Natural killer cell treated with Interleukin-12 subunit alpha and Interleukin-12 subunit beta and Interleukin-15 and Interleukin-18, amount 100 ng/mL, for 72 hours (primary cell): Measurements from ENCODE around the gene TNP1. TPM values are rescaled to one million over a fixed set of nuclear protein-coding genes. Genes with fewer than 3 reads are reported as not detected.
A peak's percentile ranks its signal among the peaks of the same experiment; 100 is the strongest.

Experiments
- ATAC-seq, 2 donors: fragments of 150-1000 bp; cut with Tn5 transposase in 1 of 2; sonication (Bioruptor Pico), chemical (Tn5 transposase) in 1 of 2; 2 replicates each; pipeline ENCODE4 v1.10.0; 2021
- DNase-seq: peaks from one replicate; pipeline ENCODE4 v3.0.0; 2022; ENCODE audit warnings: low spot score
- H3K27ac Mint-ChIP-seq, 2 donors: 1 replicate in 1 of 2; 2 replicates in 1 of 2; pipeline ENCODE4 v1.8.0; 2022; ENCODE audit warnings: mixed read lengths in 2 of 2, mild to moderate bottlenecking in 1 of 2, moderate library complexity in 1 of 2
- H3K27me3 Mint-ChIP-seq, 2 donors: 1 replicate in 1 of 2; 2 replicates in 1 of 2; pipeline ENCODE4 v1.8.0; 2022; ENCODE audit warnings: mixed read lengths in 2 of 2
- H3K36me3 Mint-ChIP-seq: one replicate; pipeline ENCODE4 v1.8.0; 2022; ENCODE audit warnings: mixed read lengths
- H3K4me1 Mint-ChIP-seq, 2 donors: 1 replicate in 1 of 2; 2 replicates in 1 of 2; pipeline ENCODE4 v1.8.0; 2022; ENCODE audit warnings: low read depth in 2 of 2, mixed read lengths in 2 of 2, mild to moderate bottlenecking in 1 of 2
- H3K4me3 Mint-ChIP-seq: one replicate; pipeline ENCODE4 v1.8.0; 2022; ENCODE audit warnings: mixed read lengths
- H3K9me3 Mint-ChIP-seq: 2 replicates; pipeline ENCODE4 v1.8.0; 2022; ENCODE audit warnings: mixed read lengths
- total RNA-seq, 2 donors: library from RNA; stranded (reverse); gene quantifications; one replicate each; pipeline ENCODE4 v1.2.3, GENCODE V29; 2022

The TNP1 gene
- total RNA-seq, 2 donors from 2014 or later, result not detected

DNA sequence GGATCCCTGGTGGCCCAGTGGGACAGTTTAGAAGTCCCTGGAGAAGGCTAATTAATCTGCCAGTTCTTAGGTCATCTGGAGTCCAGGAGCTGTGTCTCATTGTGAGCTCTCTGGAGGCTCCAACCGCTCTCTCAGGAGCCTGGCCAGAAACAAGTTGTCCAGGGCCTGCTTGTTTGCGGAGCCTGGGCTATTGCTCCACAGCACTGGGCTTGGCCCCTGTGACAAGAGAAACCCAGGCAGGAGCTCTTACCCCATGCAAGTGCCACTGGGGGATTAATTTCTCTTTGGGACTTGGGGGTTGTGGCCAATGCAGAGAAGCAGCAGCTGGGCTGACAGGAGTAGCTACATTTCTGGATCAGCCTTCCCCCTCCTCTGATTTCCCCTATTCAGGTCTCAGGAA lies 24.5 kb upstream of the TNP1 start:
- DNase-seq (no peak), ATAC-seq (no peak)
- Mint-ChIP-seq H3K27ac (peak overlapping the region in 1 of 2 donors; percentile 83), H3K9me3 (no peaks in the 10 kb centered on the region), H3K27me3 (no peaks in the 10 kb centered on the region), H3K4me3 (no peak overlapping the region), H3K36me3 (no peaks in the 10 kb centered on the region), H3K4me1 (peaks cover 11 to 17% of the 10 kb centered on the region in 2 donors)

DNA sequence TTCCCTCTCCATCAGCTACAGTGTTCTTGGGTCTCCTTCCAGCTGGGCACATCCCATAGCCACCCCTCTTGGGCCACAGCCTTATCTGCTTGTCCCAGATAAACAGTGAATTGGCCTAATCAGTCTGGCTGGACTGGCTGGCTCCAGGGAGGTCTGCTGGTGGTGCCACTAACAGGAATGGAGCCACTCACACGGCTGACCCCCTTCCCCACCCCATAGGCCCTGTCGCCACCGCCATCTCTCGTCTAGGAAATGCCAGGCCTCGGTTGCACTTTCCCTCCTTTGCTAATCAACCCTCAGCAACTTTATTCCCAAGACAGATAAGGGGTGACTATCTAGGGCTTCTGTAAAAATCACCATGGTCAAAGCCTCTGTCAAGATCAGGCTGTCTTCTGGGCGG lies 23.0 kb upstream of the TNP1 start:
- Mint-ChIP-seq H3K27ac (peak overlapping the region in 1 of 2 donors; percentile 31), H3K36me3 (no peaks in the 10 kb centered on the region), H3K9me3 (no peaks in the 10 kb centered on the region), H3K4me1 (peaks cover 19 to 22% of the 10 kb centered on the region in 2 donors), H3K4me3 (no peak overlapping the region), H3K27me3 (no peaks in the 10 kb centered on the region)
- ATAC-seq (no peak), DNase-seq (no peak)

DNA sequence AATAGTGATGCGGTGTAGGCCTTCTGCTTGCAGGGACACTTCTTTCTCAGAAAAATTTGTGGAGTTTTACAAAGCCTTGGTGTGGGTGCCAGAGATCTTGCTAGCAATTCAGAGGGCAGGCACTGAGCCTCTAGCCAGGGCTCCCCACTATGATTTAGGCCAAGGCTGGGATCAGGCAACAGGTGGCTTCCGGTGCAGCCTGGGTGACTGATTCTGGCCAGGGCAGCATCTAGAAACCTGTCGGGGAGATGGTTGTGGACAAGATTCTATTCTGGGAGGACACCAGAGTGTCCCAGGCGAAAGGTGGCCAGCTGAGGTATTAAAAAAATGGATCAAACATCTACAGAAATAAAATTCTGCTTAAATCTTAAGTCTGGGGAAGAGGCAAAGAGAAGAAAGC lies 21.5 kb upstream of the TNP1 start:
- H3K4me1 Mint-ChIP-seq, result peaks cover 19 to 22% of the 10 kb centered on the region in 2 donors
- H3K27ac Mint-ChIP-seq, result peak overlapping the region; percentile 69 to 80
- no peak for DNase-seq
- no peaks in the 10 kb centered on the region for H3K9me3 Mint-ChIP-seq
- no peaks in the 10 kb centered on the region for H3K27me3 Mint-ChIP-seq
- H3K4me3 Mint-ChIP-seq, result no peak overlapping the region
- ATAC-seq, result no peak
- H3K36me3 Mint-ChIP-seq, result no peaks in the 10 kb centered on the region

- no peak for DNase-seq
- peak; percentile 85 to 87 for ATAC-seq
- H3K9me3 Mint-ChIP-seq, result no peaks in the 10 kb centered on the region
- no peaks in the 10 kb centered on the region for H3K36me3 Mint-ChIP-seq
- H3K27me3 Mint-ChIP-seq, result no peaks in the 10 kb centered on the region
- peak overlapping the region; percentile 69 to 80 for H3K27ac Mint-ChIP-seq
- peak overlapping the region; percentile 79 for H3K4me3 Mint-ChIP-seq
- peaks cover 19 to 22% of the 10 kb centered on the region in 2 donors for H3K4me1 Mint-ChIP-seq
Measured at GRCh38 chr2:216880509-216881184, 20.8 kb upstream of the TNP1 start.

DNA sequence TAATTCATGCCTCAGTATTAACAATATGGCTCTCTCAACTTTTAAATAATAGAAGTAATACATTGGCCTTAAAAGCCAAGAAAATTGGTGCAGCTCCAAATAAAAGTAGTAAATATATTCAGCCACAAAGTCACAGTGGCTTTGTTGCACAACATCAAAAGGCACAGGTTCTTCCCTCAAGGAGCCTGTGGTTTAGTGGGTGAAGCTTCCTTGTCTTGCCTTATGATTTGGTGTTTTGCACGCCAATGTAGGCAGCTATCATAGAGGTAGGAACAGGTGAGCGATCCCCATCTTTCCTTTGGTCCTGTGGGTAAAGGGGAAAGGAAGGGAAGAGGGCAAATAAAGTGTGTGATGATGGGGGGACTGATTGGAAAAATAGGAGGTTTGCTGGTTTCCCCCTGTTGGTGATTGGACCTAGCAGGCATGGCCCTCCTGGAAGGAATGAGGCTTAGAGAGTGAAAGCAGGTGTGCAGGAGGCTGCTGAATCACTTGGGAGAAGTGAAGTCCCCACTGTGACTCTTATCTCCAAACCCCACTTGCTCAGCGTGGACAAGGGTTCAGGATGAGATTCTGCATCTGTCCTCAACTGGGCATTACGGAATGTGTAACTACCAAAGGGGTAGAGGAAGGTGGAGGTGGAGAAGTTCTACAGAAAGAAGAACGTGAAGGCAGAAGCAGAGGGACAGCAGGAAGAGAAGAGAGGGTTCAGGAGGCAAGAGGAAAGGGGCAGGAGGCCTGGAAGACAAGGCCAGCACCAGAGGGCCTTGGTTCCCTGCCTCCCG lies 20.1 kb upstream of the TNP1 start:
- Mint-ChIP-seq H3K36me3 (no peaks in the 10 kb centered on the region), H3K4me1 (peaks cover 19 to 22% of the 10 kb centered on the region in 2 donors), H3K27ac (peak overlapping the region; percentile 69 to 80), H3K27me3 (peaks cover 0 to 2% of the 10 kb centered on the region in 2 donors), H3K4me3 (peak overlapping the region; percentile 79), H3K9me3 (no peaks in the 10 kb centered on the region)
- DNase-seq, result no peak
- ATAC-seq, result no peak

GRCh38 chr2:216878072-216878471 lies 18.2 kb upstream of the TNP1 start:
- ATAC-seq (no peak), DNase-seq (no peak)
- Mint-ChIP-seq H3K27ac (no peak overlapping the region), H3K4me3 (no peak overlapping the region), H3K4me1 (peaks cover 19 to 22% of the 10 kb centered on the region in 2 donors), H3K27me3 (peaks cover 0 to 2% of the 10 kb centered on the region in 2 donors), H3K36me3 (no peaks in the 10 kb centered on the region), H3K9me3 (no peaks in the 10 kb centered on the region)

GRCh38 chr2:216877085-216877484 lies 17.2 kb upstream of the TNP1 start:
- Mint-ChIP-seq H3K4me1 (peaks cover 19 to 22% of the 10 kb centered on the region in 2 donors), H3K4me3 (no peak overlapping the region), H3K36me3 (no peaks in the 10 kb centered on the region), H3K27me3 (peaks cover 0 to 2% of the 10 kb centered on the region in 2 donors), H3K9me3 (no peaks in the 10 kb centered on the region), H3K27ac (no peak overlapping the region)
- ATAC-seq, result no peak
- no peak for DNase-seq

GRCh38 chr2:216875862-216876261 lies 16.0 kb upstream of the TNP1 start:
- Mint-ChIP-seq H3K27ac (no peak overlapping the region), H3K36me3 (no peaks in the 10 kb centered on the region), H3K4me3 (no peak overlapping the region), H3K9me3 (no peaks in the 10 kb centered on the region), H3K27me3 (peaks cover 0 to 2% of the 10 kb centered on the region in 2 donors), H3K4me1 (peaks cover 14 to 19% of the 10 kb centered on the region in 2 donors)
- DNase-seq (no peak), ATAC-seq (no peak)

DNA sequence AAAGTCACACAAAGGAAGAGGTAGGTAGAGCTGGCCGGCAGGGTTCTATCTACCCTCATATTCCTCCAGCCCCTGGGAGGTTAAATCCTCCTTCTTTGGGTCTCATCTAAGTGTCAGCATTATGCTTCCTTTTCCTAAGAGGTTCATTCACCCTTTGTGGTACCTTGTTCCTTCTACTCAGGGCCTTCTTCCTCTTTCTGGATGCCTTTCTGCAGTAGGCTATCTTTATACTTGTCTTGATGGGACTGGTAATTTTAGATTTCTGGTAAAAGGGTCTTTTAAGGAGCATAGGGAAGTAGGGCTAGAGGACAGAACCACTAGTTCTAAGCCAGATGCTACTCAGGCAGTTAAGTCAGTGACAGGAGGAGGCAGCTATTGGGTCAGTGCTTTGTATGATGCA lies 13.7 kb upstream of the TNP1 start:
- ATAC-seq (no peak), DNase-seq (no peak)
- Mint-ChIP-seq H3K4me3 (no peak overlapping the region), H3K27ac (no peak overlapping the region), H3K36me3 (no peaks in the 10 kb centered on the region), H3K9me3 (no peaks in the 10 kb centered on the region), H3K27me3 (peaks cover 0 to 2% of the 10 kb centered on the region in 2 donors), H3K4me1 (peaks cover 3% of the 10 kb centered on the region in 2 donors)

GRCh38 chr2:216872624-216873023 lies 12.8 kb upstream of the TNP1 start:
- ATAC-seq (no peak), DNase-seq (no peak)
- Mint-ChIP-seq H3K36me3 (no peaks in the 10 kb centered on the region), H3K4me3 (no peak overlapping the region), H3K4me1 (peaks cover 10 to 11% of the 10 kb centered on the region in 2 donors), H3K27me3 (peaks cover 0 to 2% of the 10 kb centered on the region in 2 donors), H3K9me3 (no peaks in the 10 kb centered on the region), H3K27ac (no peak overlapping the region)

DNA sequence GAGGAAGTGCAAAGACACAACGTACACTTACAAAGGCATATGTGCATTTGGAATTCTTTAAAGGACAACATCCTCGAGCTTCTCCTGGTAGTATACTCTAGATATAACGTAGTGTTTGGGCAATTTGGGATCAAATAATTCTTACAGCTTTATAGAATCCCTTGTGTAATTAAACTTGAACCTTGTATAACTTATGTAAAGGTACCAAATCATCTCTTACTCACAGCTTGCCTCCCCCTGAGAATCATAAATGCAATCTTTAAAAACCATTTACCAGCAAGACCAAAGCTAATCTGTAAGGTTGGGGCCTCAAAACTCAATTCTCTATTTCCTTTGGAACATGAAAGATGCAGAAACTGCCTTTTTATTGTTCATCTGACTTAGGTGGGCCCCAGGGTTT lies 12.2 kb upstream of the TNP1 start:
- no peak overlapping the region for H3K4me3 Mint-ChIP-seq
- DNase-seq (no peak), ATAC-seq (no peak)
- H3K27me3 Mint-ChIP-seq, result peaks cover 0 to 2% of the 10 kb centered on the region in 2 donors
- no peaks in the 10 kb centered on the region for H3K9me3 Mint-ChIP-seq
- no peak overlapping the region for H3K27ac Mint-ChIP-seq
- no peaks in the 10 kb centered on the region for H3K36me3 Mint-ChIP-seq
- H3K4me1 Mint-ChIP-seq, result peaks cover 14 to 17% of the 10 kb centered on the region in 2 donors

DNA sequence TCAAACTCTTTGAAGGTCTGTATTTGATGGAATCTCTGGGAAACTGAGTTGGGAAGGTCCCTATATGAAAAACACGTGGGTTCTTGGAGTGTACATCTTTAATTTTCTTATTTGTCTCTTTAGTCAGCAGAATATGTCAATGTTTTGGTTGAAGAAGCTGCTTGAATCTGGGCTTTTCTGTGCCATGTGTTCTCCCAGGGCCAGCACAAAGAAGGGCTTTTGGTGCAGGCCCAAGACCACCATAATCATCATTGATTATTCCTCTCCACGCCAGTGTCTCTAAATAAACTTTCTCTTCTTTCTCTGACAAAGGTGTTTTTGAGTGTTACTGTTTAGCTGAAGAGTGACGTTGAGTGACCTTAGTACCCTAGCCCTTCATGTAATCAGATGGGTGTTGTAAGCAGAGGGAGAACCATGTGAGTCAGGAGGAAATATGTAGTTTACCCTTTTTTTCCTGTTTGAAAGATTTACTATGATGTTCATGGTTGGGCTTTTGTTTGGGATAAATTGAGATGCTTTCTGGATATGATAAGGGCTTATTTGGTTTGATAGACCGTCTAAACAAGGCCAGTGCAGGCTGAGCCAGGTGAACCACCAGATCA lies 11.6 kb upstream of the TNP1 start:
- Mint-ChIP-seq H3K27me3 (peaks cover 0 to 2% of the 10 kb centered on the region in 2 donors), H3K36me3 (no peaks in the 10 kb centered on the region), H3K4me1 (peaks cover 19 to 23% of the 10 kb centered on the region in 2 donors), H3K4me3 (no peak overlapping the region), H3K9me3 (no peaks in the 10 kb centered on the region), H3K27ac (no peak overlapping the region)
- no peak for ATAC-seq
- DNase-seq, result no peak

- Mint-ChIP-seq H3K9me3 (no peaks in the 10 kb centered on the region), H3K4me1 (peaks cover 26 to 30% of the 10 kb centered on the region in 2 donors), H3K27ac (no peak overlapping the region), H3K27me3 (peaks cover 0 to 2% of the 10 kb centered on the region in 2 donors), H3K4me3 (no peak overlapping the region), H3K36me3 (no peaks in the 10 kb centered on the region)
- DNase-seq, result no peak
- no peak for ATAC-seq
Measured at GRCh38 chr2:216870508-216871332, 10.9 kb upstream of the TNP1 start.
